Measurements from ENCODE around the gene TEX261.
"Not testable (repeated sequence)": the region's sequence is repeated elsewhere in the genome, so short reads cannot be mapped to it uniquely, and the experiment has no call there.

The TEX261 gene

GRCh38 chr2:70994699-70995425 lies at the start of gene TEX261:
Gene TEX261 (minus strand): TSS chr2:70994873. CDS start chr2:70994757, 116 bp downstream.
- peak; percentile 83 to 84 for DNase-seq

- peak in 1 of 2 experiments; percentile 0 for DNase-seq
These were observed 49.1 kb upstream of the TEX261 start for GRCh38 chr2:71043531-71044407.

GRCh38 chr2:71042287-71042686 lies 47.6 kb upstream of the TEX261 start:
- DNase-seq, result no peak

GRCh38 chr2:71036296-71036695 lies 41.6 kb upstream of the TEX261 start:
- not testable (repeated sequence) for DNase-seq

- DNase-seq, result not testable (repeated sequence)
These were observed 29.0 kb upstream of the TEX261 start for GRCh38 chr2:71023553-71024243.

- DNase-seq, result not testable (repeated sequence)
These were observed 26.7 kb upstream of the TEX261 start for GRCh38 chr2:71021394-71021793.

GRCh38 chr2:71019989-71020388 lies 25.3 kb upstream of the TEX261 start:
- DNase-seq, result not testable (repeated sequence)

GRCh38 chr2:71018625-71019024 lies 24.0 kb upstream of the TEX261 start:
- DNase-seq, result no peak

- not testable (repeated sequence) for DNase-seq
These were observed 17.1 kb upstream of the TEX261 start for GRCh38 chr2:71011786-71012185.

GRCh38 chr2:71008342-71008741 lies 13.7 kb upstream of the TEX261 start:
- no peak for DNase-seq

GRCh38 chr2:71006955-71007799 lies 12.5 kb upstream of the TEX261 start:
- no peak for DNase-seq

- DNase-seq, result no peak
These were observed 11.7 kb upstream of the TEX261 start for GRCh38 chr2:71006323-71006722.

GRCh38 chr2:71005271-71006202 lies 10.9 kb upstream of the TEX261 start:
- DNase-seq, result no peak

- DNase-seq, result no peak
These were observed 10.2 kb upstream of the TEX261 start for GRCh38 chr2:71004857-71005256.

GRCh38 chr2:71003966-71004755 lies 9.5 kb upstream of the TEX261 start:
- no peak for DNase-seq

GRCh38 chr2:71003396-71003795 lies 8.7 kb upstream of the TEX261 start:
- DNase-seq, result no peak

GRCh38 chr2:71001981-71002570 lies 7.4 kb upstream of the TEX261 start:
- DNase-seq, result no peak

GRCh38 chr2:71001592-71001927 lies 6.9 kb upstream of the TEX261 start:
- DNase-seq, result no peak

GRCh38 chr2:71000780-71001591 lies 6.3 kb upstream of the TEX261 start:
- peak; percentile 61 to 75 for DNase-seq
